MCF 10A (cell line): ENCODE results near the gene ELL. TPM values are rescaled to one million over a fixed set of nuclear protein-coding genes. Genes with fewer than 3 reads are reported as not detected.

Experiments used
- BruUV-seq: library from RNA; stranded (reverse); fragments of 400-500 nt; replicated peaks from 2 replicates; lab custom pipeline; 2021; lab: Mats Ljungman, UMichigan
- CTCF ChIA-PET: fragments of 300-600 bp; sonication (Branson Sonifier 250); formaldehyde crosslinking; extraction: SDS; loops from one replicate; lab custom pipeline; 2021; ENCODE audit warnings: antibody characterized with exemption, inconsistent platforms; lab: Yijun Ruan, JAX
- POLR2A ChIA-PET: fragments of 300-600, 350-650 bp; sonication (Branson Sonifier 250); formaldehyde crosslinking; extraction: SDS; loops from one replicate; lab custom pipeline; 2020; ENCODE audit warnings: antibody characterized with exemption, inconsistent platforms; lab: Yijun Ruan, JAX
- DNase-seq: peaks from one replicate; pipeline ENCODE4 v3.0.0-alpha.2; 2018; ENCODE audit not compliant: unreplicated experiment
- H3K27ac Mint-ChIP-seq: one replicate; pipeline ENCODE4 v1.8.0; 2022; ENCODE audit warnings: mild to moderate bottlenecking, low read depth, mixed read lengths; ENCODE audit not compliant: unreplicated experiment
- H3K27me3 Mint-ChIP-seq: one replicate; pipeline ENCODE4 v1.8.0; 2022; ENCODE audit warnings: mixed read lengths; ENCODE audit not compliant: insufficient read depth, unreplicated experiment
- H3K36me3 Mint-ChIP-seq: one replicate; pipeline ENCODE4 v1.8.0; 2022; ENCODE audit warnings: mild to moderate bottlenecking, moderate library complexity, mixed read lengths; ENCODE audit not compliant: insufficient read depth, unreplicated experiment
- H3K4me1 Mint-ChIP-seq: one replicate; pipeline ENCODE4 v1.8.0; 2022; ENCODE audit warnings: mixed read lengths; ENCODE audit not compliant: insufficient read depth, unreplicated experiment
- H3K4me3 Mint-ChIP-seq: one replicate; pipeline ENCODE4 v1.8.0; 2022; ENCODE audit warnings: mild to moderate bottlenecking, moderate library complexity, mixed read lengths; ENCODE audit not compliant: unreplicated experiment
- H3K9me3 Mint-ChIP-seq: one replicate; pipeline ENCODE4 v1.8.0; 2022; ENCODE audit warnings: mixed read lengths; ENCODE audit not compliant: unreplicated experiment
- intact Hi-C: fragments of 100-400 bp; cut with micrococcal nuclease; formaldehyde crosslinking; loops from 2 replicates; pipeline ENCODE4 v1.14.1; 2022
- total RNA-seq: library from RNA; stranded (reverse); gene quantifications from 2 replicates; pipeline ENCODE4 v1.2.3, GENCODE V29; 2022
- TF ChIP-seq, protein P1 (sequence below): fragments of 200-600 bp; IDR thresholded peaks from one replicate; pipeline ENCODE4 v1.8.0; 2022; ENCODE audit warnings: antibody characterized with exemption, mild to moderate bottlenecking; ENCODE audit not compliant: unreplicated experiment

ELL gene
- total RNA-seq, 1 experiment from 2014 or later = 22.4 TPM

GRCh38 chr19:18432275-18433014, 89.4 kb downstream of the ELL start:
- POLR2A ChIA-PET = interaction anchor here (0.7 to 1.3 kb wide), 2 partner anchors 12 to 31 kb away, joined by 3 to 6 read pairs; no protein-coding TSS in a partner anchor
- TF ChIP-seq, protein P1, sequence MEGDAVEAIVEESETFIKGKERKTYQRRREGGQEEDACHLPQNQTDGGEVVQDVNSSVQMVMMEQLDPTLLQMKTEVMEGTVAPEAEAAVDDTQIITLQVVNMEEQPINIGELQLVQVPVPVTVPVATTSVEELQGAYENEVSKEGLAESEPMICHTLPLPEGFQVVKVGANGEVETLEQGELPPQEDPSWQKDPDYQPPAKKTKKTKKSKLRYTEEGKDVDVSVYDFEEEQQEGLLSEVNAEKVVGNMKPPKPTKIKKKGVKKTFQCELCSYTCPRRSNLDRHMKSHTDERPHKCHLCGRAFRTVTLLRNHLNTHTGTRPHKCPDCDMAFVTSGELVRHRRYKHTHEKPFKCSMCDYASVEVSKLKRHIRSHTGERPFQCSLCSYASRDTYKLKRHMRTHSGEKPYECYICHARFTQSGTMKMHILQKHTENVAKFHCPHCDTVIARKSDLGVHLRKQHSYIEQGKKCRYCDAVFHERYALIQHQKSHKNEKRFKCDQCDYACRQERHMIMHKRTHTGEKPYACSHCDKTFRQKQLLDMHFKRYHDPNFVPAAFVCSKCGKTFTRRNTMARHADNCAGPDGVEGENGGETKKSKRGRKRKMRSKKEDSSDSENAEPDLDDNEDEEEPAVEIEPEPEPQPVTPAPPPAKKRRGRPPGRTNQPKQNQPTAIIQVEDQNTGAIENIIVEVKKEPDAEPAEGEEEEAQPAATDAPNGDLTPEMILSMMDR = no peak
- H3K27me3 Mint-ChIP-seq = no peaks in the 10 kb centered on the region
- CTCF ChIA-PET = interaction anchor here (0.5 to 0.6 kb wide), 2 partner anchors 18 to 47 kb away, joined by 4 to 5 read pairs; partner anchors contain the start of gene GDF15
- H3K27ac Mint-ChIP-seq = no peak overlapping the region
- no peaks in the 10 kb centered on the region for H3K9me3 Mint-ChIP-seq
- no peaks in the 10 kb centered on the region for H3K4me1 Mint-ChIP-seq
- no peak overlapping the region for H3K4me3 Mint-ChIP-seq
- peaks cover 17% of the 10 kb centered on the region for H3K36me3 Mint-ChIP-seq
- BruUV-seq = no TSS peak
- no peak for DNase-seq
- intact Hi-C loops = no loop called here

DNA sequence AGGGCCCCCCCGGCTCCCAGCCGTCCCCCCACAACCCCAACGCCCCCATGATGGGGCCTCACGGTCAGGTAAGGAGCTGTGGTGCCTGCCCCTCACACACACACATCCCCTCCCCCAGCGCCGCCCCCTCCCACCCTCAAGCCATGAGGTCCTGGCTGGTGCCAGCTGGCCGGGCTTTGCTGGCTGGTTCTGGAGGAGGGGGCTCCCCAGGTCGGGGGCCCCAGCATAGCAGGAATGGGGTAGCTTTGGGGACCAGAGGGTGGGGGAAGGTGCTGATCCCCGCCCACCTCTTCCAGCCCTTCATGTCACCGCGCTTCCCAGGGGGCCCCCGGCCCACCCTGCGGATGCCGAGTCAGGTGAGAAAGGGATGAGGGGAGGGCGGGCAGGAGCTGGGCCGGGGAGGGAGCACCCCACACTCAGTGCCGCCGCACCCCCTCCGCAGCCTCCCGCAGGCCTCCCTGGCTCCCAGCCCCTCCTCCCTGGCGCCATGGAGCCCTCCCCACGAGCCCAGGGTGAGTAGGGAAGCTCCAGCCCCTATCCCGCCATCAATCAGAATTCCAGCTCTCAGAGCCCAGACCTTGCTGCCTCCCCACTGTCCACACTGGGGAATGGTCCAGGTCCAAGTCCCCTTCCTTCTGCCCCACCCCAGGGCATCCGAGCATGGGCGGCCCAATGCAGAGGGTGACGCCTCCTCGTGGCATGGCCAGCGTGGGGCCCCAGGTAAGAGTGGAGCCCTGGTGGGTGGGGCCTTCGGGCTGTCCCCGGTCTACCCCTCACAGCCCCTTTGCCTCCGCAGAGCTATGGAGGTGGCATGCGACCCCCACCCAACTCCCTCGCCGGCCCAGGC, 90.3 kb downstream of the ELL start:
- POLR2A ChIA-PET = interaction anchor here (1.3 kb wide), 1 partner anchor 12 kb away, joined by 6 read pairs; no protein-coding TSS in a partner anchor
- TF ChIP-seq, protein P1 = no peak
- no TSS peak for BruUV-seq
- peaks cover 13% of the 10 kb centered on the region for H3K36me3 Mint-ChIP-seq
- no peak overlapping the region for H3K4me3 Mint-ChIP-seq
- no peak overlapping the region for H3K27ac Mint-ChIP-seq
- no peaks in the 10 kb centered on the region for H3K4me1 Mint-ChIP-seq
- H3K27me3 Mint-ChIP-seq = no peaks in the 10 kb centered on the region
- DNase-seq = no peak
- CTCF ChIA-PET = interaction anchor here (0.5 to 0.6 kb wide), 2 partner anchors 19 to 46 kb away, joined by 4 to 5 read pairs; partner anchors contain the start of gene GDF15
- intact Hi-C loops = no loop called here
- no peaks in the 10 kb centered on the region for H3K9me3 Mint-ChIP-seq

- intact Hi-C loops = no loop called here
- no TSS peak for BruUV-seq
- H3K4me3 Mint-ChIP-seq = no peak overlapping the region
These were observed 91.3 kb downstream of the ELL start for GRCh38 chr19:18430417-18431144.

More at GRCh38 chr19:18430417-18431144, 91.3 kb downstream of the ELL start:
- CTCF ChIA-PET = interaction anchor here (0.7 kb wide), 1 partner anchor 435 kb away, joined by 4 read pairs; no protein-coding TSS in a partner anchor
- no peaks in the 10 kb centered on the region for H3K27me3 Mint-ChIP-seq
- no peaks in the 10 kb centered on the region for H3K9me3 Mint-ChIP-seq
- no peak for DNase-seq
- H3K4me1 Mint-ChIP-seq = peaks cover 7% of the 10 kb centered on the region
- POLR2A ChIA-PET = no interaction called here
- peaks cover 7% of the 10 kb centered on the region for H3K36me3 Mint-ChIP-seq
- no peak overlapping the region for H3K27ac Mint-ChIP-seq
- TF ChIP-seq, protein P1 = no peak
